ENCODE results near the gene RTN4RL2. TPM values are rescaled to one million over a fixed set of nuclear protein-coding genes. Genes with fewer than 3 reads are reported as not detected.

The RTN4RL2 gene
- total RNA-seq, 1 donor from 2014 or later = 4.8 TPM

DNA sequence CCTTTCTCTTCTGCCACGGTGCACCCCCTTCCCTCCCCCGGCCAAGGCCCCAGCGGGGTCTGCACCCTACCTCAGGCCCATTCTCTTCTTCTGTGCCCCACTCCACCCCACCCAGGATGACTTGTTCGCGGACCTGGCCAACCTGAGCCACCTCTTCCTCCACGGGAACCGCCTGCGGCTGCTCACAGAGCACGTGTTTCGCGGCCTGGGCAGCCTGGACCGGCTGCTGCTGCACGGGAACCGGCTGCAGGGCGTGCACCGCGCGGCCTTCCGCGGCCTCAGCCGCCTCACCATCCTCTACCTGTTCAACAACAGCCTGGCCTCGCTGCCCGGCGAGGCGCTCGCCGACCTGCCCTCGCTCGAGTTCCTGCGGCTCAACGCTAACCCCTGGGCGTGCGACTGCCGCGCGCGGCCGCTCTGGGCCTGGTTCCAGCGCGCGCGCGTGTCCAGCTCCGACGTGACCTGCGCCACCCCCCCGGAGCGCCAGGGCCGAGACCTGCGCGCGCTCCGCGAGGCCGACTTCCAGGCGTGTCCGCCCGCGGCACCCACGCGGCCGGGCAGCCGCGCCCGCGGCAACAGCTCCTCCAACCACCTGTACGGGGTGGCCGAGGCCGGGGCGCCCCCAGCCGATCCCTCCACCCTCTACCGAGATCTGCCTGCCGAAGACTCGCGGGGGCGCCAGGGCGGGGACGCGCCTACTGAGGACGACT lies 15.9 kb downstream of the RTN4RL2 start:
- Histone ChIP-seq H3K9me3 (no peaks in the 10 kb centered on the region), H3K36me3 (no peaks in the 10 kb centered on the region), H3K27ac (peak overlapping the region; percentile 49), H3K27me3 (ENCODE audit: low read depth) (peaks cover 7% of the 10 kb centered on the region), H3K4me3 (peak overlapping the region; percentile 60), H3K4me1 (peaks cover 20% of the 10 kb centered on the region)
- peak; percentile 75 to 81 for ATAC-seq
- DNase-seq = peak; percentile 71
- intact Hi-C loops (cut with DNase I) = no loop called here
- TF ChIP-seq, protein P1, sequence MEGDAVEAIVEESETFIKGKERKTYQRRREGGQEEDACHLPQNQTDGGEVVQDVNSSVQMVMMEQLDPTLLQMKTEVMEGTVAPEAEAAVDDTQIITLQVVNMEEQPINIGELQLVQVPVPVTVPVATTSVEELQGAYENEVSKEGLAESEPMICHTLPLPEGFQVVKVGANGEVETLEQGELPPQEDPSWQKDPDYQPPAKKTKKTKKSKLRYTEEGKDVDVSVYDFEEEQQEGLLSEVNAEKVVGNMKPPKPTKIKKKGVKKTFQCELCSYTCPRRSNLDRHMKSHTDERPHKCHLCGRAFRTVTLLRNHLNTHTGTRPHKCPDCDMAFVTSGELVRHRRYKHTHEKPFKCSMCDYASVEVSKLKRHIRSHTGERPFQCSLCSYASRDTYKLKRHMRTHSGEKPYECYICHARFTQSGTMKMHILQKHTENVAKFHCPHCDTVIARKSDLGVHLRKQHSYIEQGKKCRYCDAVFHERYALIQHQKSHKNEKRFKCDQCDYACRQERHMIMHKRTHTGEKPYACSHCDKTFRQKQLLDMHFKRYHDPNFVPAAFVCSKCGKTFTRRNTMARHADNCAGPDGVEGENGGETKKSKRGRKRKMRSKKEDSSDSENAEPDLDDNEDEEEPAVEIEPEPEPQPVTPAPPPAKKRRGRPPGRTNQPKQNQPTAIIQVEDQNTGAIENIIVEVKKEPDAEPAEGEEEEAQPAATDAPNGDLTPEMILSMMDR (IDR thresholded peaks at IDR 0.05) = no peak

DNA sequence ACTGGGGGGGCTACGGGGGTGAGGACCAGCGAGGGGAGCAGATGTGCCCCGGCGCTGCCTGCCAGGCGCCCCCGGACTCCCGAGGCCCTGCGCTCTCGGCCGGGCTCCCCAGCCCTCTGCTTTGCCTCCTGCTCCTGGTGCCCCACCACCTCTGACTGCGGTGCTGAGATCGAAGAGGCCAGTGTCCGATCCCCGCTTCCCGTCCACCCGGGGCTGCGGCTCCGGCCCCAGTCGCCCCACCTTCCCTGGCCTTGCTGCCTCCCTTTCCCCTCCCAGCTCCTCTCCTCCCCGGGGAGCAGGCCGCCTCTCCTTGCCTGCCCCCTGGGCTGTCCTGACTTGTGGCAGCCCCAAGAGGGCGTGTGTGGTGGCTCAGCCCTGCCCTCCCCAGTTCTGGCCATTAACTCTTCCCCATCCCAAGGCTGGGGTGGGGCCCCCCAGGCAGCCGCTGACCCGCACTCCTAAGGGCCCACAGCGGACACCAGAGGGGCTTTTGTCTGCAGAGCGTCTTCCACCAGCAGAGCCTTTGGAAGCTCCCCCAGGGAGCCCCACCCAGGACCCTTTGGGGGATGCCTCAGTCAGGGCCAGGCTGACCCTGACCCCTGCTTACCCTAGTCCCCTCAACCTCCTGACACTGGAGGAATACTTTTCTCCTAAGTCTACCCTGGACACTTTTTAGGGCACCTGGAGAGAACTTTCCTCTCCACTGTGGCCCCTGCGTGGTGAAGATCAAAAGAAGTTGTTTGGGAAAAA lies 16.6 kb downstream of the RTN4RL2 start:
- H3K4me1 ChIP-seq = peaks cover 20% of the 10 kb centered on the region
- H3K36me3 ChIP-seq = no peaks in the 10 kb centered on the region
- peak overlapping the region; percentile 49 for H3K27ac ChIP-seq
- intact Hi-C loops (cut with DNase I) = no loop called here
- peak; percentile 84 to 85 for ATAC-seq
- no peaks in the 10 kb centered on the region for H3K9me3 ChIP-seq
- TF ChIP-seq, protein P1 (IDR thresholded peaks at IDR 0.05) = peak; percentile 62
- peak; percentile 59 for DNase-seq
- H3K4me3 ChIP-seq = peak overlapping the region; percentile 60
- peaks cover 7% of the 10 kb centered on the region for H3K27me3 ChIP-seq (ENCODE audit: low read depth)

DNA sequence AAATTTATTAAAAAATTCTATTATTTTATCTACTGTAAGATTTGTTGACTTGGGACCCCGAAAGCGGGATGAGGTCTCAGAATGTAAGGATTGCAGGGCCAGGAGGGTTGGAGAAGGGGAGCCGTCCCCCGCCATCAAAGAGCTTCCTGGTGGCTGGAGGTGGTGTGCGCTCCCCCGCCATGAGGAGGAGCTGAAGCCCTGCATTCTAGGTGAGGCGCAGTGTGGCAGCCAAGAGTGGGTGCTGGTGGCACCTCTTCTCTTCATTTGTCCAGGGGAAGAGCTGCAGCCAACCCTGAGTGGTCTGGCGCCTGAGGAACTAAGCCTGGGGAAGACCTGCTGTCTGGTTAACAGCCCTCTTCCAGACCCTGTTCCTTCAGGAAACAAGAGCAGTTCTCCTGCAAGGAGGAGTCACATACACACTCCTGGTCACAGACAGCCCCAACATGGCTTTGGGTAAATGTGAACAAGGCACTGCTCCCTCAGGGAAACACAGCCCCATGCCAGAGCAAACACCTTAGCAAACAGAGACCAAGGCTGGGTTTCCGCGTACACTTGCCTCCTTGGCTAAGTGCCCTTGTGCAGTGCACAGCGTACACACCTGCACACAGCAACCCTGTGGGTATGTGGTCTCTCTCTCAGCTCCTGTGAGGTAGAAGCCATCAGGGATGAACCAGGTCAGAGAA lies 17.3 kb downstream of the RTN4RL2 start:
- intact Hi-C loops (cut with DNase I) = no loop called here
- Histone ChIP-seq H3K4me3 (no peak overlapping the region), H3K36me3 (no peaks in the 10 kb centered on the region), H3K27me3 (ENCODE audit: low read depth) (peaks cover 14% of the 10 kb centered on the region), H3K27ac (peak overlapping the region; percentile 24), H3K4me1 (peaks cover 27% of the 10 kb centered on the region), H3K9me3 (no peaks in the 10 kb centered on the region)
- TF ChIP-seq, protein P1 (IDR thresholded peaks at IDR 0.05) = no peak
- ATAC-seq (peak; percentile 48 to 63), DNase-seq (no peak)

DNA sequence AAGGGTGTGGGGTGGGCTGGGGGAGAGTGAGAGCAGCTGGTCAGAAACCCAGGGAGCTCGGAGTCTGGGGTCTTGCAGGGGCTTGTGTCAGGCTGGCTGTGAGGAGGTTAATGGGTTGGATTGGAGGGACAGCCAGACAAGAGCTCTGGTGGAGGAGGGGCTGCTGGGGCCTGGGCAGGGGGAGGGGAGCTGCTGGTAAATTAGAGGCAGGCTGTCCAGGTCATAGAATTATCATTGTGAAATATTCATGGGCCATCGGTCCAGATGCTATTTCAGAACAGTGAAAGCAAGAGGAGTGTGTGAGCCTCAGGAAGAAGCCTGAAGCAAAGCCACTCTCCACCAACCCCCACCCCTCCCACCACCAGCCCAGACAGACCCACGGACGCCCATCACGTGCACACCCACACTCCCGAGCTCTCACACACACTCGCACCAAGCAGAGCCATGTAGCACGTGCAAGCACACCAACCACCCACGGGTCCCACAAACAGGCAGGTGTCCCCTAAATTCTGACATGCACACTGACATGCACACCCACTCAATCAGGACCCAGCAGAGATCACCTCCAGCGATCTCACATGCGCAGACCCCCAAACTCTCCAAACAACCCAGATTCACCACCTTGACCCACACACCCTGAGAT lies 18.8 kb downstream of the RTN4RL2 start:
- intact Hi-C loops (cut with DNase I) = no loop called here
- TF ChIP-seq, protein P1 (IDR thresholded peaks at IDR 0.05) = no peak
- DNase-seq (no peak), ATAC-seq (no peak)
- Histone ChIP-seq H3K4me1 (peaks cover 38% of the 10 kb centered on the region), H3K36me3 (no peaks in the 10 kb centered on the region), H3K9me3 (no peaks in the 10 kb centered on the region), H3K27me3 (ENCODE audit: low read depth) (peaks cover 24% of the 10 kb centered on the region), H3K4me3 (no peak overlapping the region), H3K27ac (no peak overlapping the region)

DNA sequence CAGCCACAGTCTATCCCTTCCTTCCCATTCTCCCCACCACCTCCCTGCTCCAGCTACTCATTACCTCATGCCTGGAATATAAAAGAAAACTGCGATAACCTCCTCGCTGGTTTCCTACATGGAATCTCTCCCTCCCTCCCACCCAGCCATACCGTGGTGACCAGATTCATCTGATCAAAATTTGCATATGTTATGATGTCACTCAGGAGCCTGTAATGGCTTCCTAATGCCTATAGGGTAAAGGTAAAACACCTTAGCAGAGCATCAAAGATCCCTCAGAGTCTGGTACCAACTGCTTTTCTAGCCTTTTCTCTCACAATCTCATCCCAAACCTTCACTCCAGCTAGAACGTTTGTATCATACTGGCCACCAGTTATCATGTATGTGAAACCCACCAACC lies 19.6 kb downstream of the RTN4RL2 start:
- peaks cover 24% of the 10 kb centered on the region for H3K27me3 ChIP-seq (ENCODE audit: low read depth)
- TF ChIP-seq, protein P1 (IDR thresholded peaks at IDR 0.05) = no peak
- H3K36me3 ChIP-seq = peaks cover under 1% of the 10 kb centered on the region
- intact Hi-C loops (cut with DNase I) = no loop called here
- no peak overlapping the region for H3K4me3 ChIP-seq
- H3K27ac ChIP-seq = no peak overlapping the region
- ATAC-seq (no peak), DNase-seq (no peak)
- no peaks in the 10 kb centered on the region for H3K9me3 ChIP-seq
- H3K4me1 ChIP-seq = peaks cover 38% of the 10 kb centered on the region
